K562 (cell line): ENCODE results near the gene ADORA2B. TPM values are rescaled to one million over a fixed set of nuclear protein-coding genes. Genes with fewer than 3 reads are reported as not detected.
A peak's percentile ranks its signal among the peaks of the same experiment; 100 is the strongest.

Experiments used
- C11orf30 ChIP-seq: fragments of 450-650 bp; IDR thresholded peaks from 2 replicates; pipeline ENCODE4 v1.6.1; 2016; ENCODE audit warnings: low read depth, mild to moderate bottlenecking
- CREB5 ChIP-seq: fragments of 250-450 bp; sonication (Bioruptor Pico); IDR thresholded peaks from 2 replicates; pipeline ENCODE4 v1.5.0; 2020; ENCODE audit warnings: mild to moderate bottlenecking
- EGR1 ChIP-seq: fragments of 450-650 bp; conservative IDR thresholded peaks from 2 replicates; pipeline ENCODE4 v1.6.1; 2017; ENCODE audit warnings: mild to moderate bottlenecking
- GABPA ChIP-seq: fragments of 200-800 bp; sonication (Bioruptor generic); conservative IDR thresholded peaks from 2 replicates; pipeline ENCODE4 v1.6.1; 2016; ENCODE audit warnings: low read depth, missing genetic modification characterization, missing compliant biosample characterization
- MGA ChIP-seq: fragments of 450-650 bp; IDR thresholded peaks from 2 replicates; pipeline ENCODE4 v1.6.1; 2016; ENCODE audit warnings: mild to moderate bottlenecking, moderate library complexity
- MTA1 ChIP-seq: fragments of 450-650 bp; IDR thresholded peaks from 2 replicates; pipeline ENCODE4 v1.6.1; 2017; ENCODE audit warnings: borderline replicate concordance
- NONO ChIP-seq, 2 experiments: fragments of 200-400 bp in 1 of 2; fragments of 450-650 bp in 1 of 2; formaldehyde crosslinking in 1 of 2; IDR thresholded peaks; 2 replicates each; pipeline ENCODE4 v1.6.1; 2017; ENCODE audit warnings: low read depth in 2 of 2, mild to moderate bottlenecking in 2 of 2, moderate library complexity in 2 of 2, low read length in 1 of 2
- POLR2H ChIP-seq: IDR thresholded peaks from 2 replicates; pipeline ENCODE4 v1.6.1; 2016; ENCODE audit warnings: missing genetic modification characterization, low read depth, mild to moderate bottlenecking, control low read depth, missing compliant biosample characterization, moderate library complexity
- polyA plus RNA-seq, 8 experiments: library from polyadenylated mRNA; depleted of rRNA in 4 of 8; stranded (reverse) in 5 of 8; unstranded in 3 of 8; fragments of >200 nt; fragmentation: Nextera tagmentation in 2 of 8; fragmentation: Illumina TruSeq in 1 of 8; extraction: Ambion mirVana in 2 of 8; extraction: Trizol in 1 of 8; gene quantifications; 2 replicates each; pipeline versions ENCODE4 v1.2.1 to v1.2.3, GENCODE V29; 2011 to 2014; ENCODE audit warnings: inconsistent platforms in 1 of 8, missing spikeins in 1 of 8
- total RNA-seq, 7 experiments: library from RNA; depleted of rRNA in 6 of 7; stranded (reverse); fragments of >200 nt in 6 of 7; fragmentation: Illumina TruSeq in 2 of 7; extraction: Trizol in 2 of 7; gene quantifications; 2 replicates each; pipeline versions ENCODE4 v1.2.1 to v1.2.3, GENCODE V29; 2011 to 2021; ENCODE audit warnings: low replicate concordance in 1 of 7

The ADORA2B gene
- total and polyA plus RNA-seq, 9 of the 15 experiments (the other 6 are each of a cell fraction or from before 2014, with no cell fraction given), result 6.4 to 16.6 (median 10.5) TPM

GRCh38 chr17:15999141-15999973 lies 54.4 kb downstream of the ADORA2B start, which contains the start of the genes TTC19 and ZSWIM7 (continued):
- TF ChIP-seq MGA, result peak; percentile 84
- no peak for TF ChIP-seq CREB5 (CRISPR knock-in tag)
- peak; percentile 65; the same call in 1 of the 2 replicates for TF ChIP-seq MTA1
- TF ChIP-seq POLR2H (tag), result peak; percentile 67; the same call in 1 of the 2 replicates
- TF ChIP-seq C11orf30, result peak; percentile 69
- TF ChIP-seq GABPA (tag), result peak; percentile 69
- peak in 1 of 2 experiments; percentile 87; a peak in 2 of 4 replicates for TF ChIP-seq NONO (IDR thresholded peaks at IDR 0.05; ENCODE audit: low read depth in 2 of 2, low read length in 1 of 2)
- peak; percentile 66 for TF ChIP-seq EGR1
